Measurements from ENCODE around the gene CD83. TPM values are rescaled to one million over a fixed set of nuclear protein-coding genes. Genes with fewer than 3 reads are reported as not detected.
"Not testable (repeated sequence)": the region's sequence is repeated elsewhere in the genome, so short reads cannot be mapped to it uniquely, and the experiment has no call there.

Gene CD83, protein sequence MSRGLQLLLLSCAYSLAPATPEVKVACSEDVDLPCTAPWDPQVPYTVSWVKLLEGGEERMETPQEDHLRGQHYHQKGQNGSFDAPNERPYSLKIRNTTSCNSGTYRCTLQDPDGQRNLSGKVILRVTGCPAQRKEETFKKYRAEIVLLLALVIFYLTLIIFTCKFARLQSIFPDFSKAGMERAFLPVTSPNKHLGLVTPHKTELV
- total RNA-seq = 10 to 100 TPM in 1 of 4 donors, 1 to 10 TPM in 3; 2.0 to 16.9 (median 7.9) TPM

DNA sequence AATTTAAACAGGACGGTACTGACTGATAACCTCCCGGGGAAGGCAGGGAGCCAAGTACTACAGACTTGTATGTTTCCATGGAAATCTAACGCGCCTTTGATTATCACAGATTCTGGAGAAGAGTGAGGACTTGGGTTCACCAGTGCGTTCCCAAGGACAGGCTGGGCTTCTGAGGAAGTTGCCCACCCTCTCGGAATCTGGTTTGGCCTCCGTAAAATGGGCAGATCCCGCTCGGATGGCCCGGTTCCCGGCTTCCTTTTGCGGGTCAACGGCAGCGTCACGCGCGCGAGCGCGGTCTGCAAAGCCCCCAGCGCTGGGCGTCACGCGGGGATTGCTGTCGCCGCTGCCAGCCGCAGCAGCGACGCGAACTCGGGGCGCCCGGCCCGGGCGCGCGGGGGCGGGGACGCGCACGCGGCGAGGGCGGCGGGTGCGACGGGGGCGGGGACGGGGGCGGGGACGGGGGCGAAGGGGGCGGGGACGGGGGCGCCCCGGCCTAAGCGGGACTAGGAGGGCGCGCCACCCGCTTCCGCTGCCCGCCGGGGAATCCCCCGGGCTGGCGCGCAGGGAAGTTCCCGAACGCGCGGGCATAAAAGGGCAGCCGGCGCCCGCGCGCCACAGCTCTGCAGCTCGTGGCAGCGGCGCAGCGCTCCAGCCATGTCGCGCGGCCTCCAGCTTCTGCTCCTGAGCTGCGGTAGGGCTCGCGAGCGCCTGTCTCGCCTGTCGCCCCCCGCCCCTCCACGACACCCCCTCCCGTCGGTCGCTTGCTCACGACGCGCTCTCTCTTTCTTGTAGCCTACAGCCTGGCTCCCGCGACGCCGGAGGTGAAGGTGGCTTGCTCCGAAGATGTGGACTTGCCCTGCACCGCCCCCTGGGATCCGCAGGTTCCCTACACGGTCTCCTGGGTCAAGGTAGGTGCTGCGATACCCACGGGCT lies at the start of gene CD83:
TSS of gene CD83 (plus strand) at position 615 of the 933 bp plus-strand sequence. CDS start at position 655, 40 bp downstream.
- intact Hi-C loops (cut with DNase I; ENCODE audit: low total_unique reads) = no loop called here
- peak; percentile 27 to 50 for DNase-seq
- H3K27me3 ChIP-seq = no peaks in the 10 kb centered on the region
- no peaks in the 10 kb centered on the region for H3K4me1 ChIP-seq
- H3K4me3 ChIP-seq = peak within 1 kb of the TSS; percentile 37 to 48
- peak in 1 of 2 donors; percentile 46 for TF ChIP-seq POLR2A (IDR thresholded peaks at IDR 0.05)
- TF ChIP-seq, protein P1, sequence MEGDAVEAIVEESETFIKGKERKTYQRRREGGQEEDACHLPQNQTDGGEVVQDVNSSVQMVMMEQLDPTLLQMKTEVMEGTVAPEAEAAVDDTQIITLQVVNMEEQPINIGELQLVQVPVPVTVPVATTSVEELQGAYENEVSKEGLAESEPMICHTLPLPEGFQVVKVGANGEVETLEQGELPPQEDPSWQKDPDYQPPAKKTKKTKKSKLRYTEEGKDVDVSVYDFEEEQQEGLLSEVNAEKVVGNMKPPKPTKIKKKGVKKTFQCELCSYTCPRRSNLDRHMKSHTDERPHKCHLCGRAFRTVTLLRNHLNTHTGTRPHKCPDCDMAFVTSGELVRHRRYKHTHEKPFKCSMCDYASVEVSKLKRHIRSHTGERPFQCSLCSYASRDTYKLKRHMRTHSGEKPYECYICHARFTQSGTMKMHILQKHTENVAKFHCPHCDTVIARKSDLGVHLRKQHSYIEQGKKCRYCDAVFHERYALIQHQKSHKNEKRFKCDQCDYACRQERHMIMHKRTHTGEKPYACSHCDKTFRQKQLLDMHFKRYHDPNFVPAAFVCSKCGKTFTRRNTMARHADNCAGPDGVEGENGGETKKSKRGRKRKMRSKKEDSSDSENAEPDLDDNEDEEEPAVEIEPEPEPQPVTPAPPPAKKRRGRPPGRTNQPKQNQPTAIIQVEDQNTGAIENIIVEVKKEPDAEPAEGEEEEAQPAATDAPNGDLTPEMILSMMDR (IDR thresholded peaks at IDR 0.05) = no peak
- H3K36me3 ChIP-seq = no peaks in the 10 kb centered on the region
- no peaks in the 10 kb centered on the region for H3K9me3 ChIP-seq
- peak within 1 kb of the TSS; percentile 17 to 29 for H3K27ac ChIP-seq

DNA sequence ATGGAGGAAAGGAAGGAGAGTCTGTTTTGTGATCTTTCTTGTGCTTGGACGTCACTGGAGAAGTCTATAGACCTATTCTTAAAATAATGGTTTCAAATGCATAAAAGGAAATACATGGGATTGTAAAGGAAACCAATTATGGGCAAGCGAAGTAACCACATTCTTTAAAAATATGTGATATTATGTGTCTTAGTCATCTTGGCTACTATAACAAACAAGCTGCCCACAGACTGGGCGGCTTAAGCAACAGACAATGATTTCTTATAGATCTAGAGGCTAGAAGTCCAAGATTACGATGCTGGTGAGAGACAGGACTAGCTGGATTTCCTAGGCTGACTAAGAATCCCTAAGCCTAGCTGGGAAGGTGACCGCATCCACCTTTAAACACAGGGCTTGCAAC lies 49.4 kb upstream of the CD83 start:
- H3K27ac ChIP-seq = no peak overlapping the region
- intact Hi-C loops (cut with DNase I; ENCODE audit: low total_unique reads) = no loop called here
- no peaks in the 10 kb centered on the region for H3K36me3 ChIP-seq
- no peaks in the 10 kb centered on the region for H3K4me1 ChIP-seq
- DNase-seq = no peak
- no peak for TF ChIP-seq POLR2A (IDR thresholded peaks at IDR 0.05)
- TF ChIP-seq, protein P1 (IDR thresholded peaks at IDR 0.05) = no peak
- no peaks in the 10 kb centered on the region for H3K9me3 ChIP-seq
- no peaks in the 10 kb centered on the region for H3K27me3 ChIP-seq
- no peak overlapping the region for H3K4me3 ChIP-seq

DNA sequence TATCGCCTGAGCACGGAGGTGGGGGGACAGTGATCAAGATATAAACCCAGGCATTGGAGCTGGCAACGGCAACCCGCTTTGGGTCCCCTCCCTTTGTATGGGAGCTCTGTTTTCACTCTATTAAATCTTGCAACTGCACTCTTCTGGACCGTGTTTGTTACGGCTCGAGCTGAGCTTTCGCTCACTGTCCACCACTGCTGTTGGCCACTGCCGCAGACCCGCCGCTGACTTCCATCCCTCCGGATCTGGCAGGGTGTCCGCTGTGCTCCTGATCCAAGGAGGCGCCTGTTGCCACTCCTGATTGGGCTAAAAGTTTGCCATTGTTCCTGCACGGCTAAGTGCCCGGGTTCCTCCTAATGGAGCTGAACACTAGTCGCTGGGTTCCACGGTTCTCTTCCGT lies 48.9 kb upstream of the CD83 start:
- TF ChIP-seq POLR2A (IDR thresholded peaks at IDR 0.05) = no peak
- TF ChIP-seq, protein P1 (IDR thresholded peaks at IDR 0.05) = no peak
- H3K4me1 ChIP-seq = no peaks in the 10 kb centered on the region
- intact Hi-C loops (cut with DNase I; ENCODE audit: low total_unique reads) = no loop called here
- H3K9me3 ChIP-seq = no peaks in the 10 kb centered on the region
- no peaks in the 10 kb centered on the region for H3K36me3 ChIP-seq
- H3K27ac ChIP-seq = no peak overlapping the region
- H3K4me3 ChIP-seq = no peak overlapping the region
- no peak for DNase-seq
- H3K27me3 ChIP-seq = no peaks in the 10 kb centered on the region

DNA sequence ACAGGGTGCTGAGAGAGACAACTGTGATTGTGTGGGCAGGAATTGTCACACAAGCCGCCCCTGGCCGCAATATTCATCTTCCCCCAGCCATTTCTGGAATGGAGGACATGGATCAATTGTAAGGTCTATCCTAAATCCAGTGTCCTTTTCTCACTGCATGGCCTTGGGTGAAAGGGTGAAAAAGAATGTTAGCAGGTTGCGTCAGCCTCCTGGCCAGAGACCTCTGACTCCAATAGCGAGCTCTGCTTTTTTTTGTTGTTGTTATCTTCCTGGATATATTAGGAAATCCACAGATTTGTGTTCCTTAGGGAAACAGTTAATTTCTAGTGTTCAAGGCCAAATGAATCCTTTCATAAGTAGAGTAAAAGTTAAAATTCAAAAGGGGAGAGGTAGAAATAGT lies 47.1 kb upstream of the CD83 start:
- no peak for DNase-seq
- no peak for TF ChIP-seq POLR2A (IDR thresholded peaks at IDR 0.05)
- TF ChIP-seq, protein P1 (IDR thresholded peaks at IDR 0.05) = no peak
- intact Hi-C loops (cut with DNase I; ENCODE audit: low total_unique reads) = no loop called here
- no peaks in the 10 kb centered on the region for H3K9me3 ChIP-seq
- H3K4me1 ChIP-seq = no peaks in the 10 kb centered on the region
- H3K36me3 ChIP-seq = no peaks in the 10 kb centered on the region
- no peak overlapping the region for H3K27ac ChIP-seq
- H3K27me3 ChIP-seq = no peaks in the 10 kb centered on the region
- no peak overlapping the region for H3K4me3 ChIP-seq

DNA sequence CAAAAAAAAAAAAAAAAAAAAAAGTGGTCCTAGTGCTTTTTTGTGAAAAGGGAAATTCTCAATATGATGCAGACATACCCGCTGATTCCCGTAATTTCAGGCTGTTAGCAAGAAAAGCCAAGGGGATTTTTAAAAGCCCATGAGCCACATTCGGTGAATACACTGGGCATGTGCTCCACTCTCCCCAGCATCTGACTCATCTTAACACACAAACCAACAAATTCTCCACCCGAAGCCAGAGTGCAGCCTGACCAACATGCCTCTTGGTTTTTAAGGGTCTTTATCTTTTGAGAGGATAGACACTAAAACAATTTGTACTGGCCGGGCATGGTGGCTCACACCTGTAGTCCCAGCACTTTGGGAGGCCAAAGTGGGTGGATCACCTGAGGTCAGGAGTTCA lies 45.5 kb upstream of the CD83 start:
- TF ChIP-seq POLR2A (IDR thresholded peaks at IDR 0.05) = no peak
- TF ChIP-seq, protein P1 (IDR thresholded peaks at IDR 0.05) = no peak
- intact Hi-C loops (cut with DNase I; ENCODE audit: low total_unique reads) = no loop called here
- no peaks in the 10 kb centered on the region for H3K9me3 ChIP-seq
- H3K4me3 ChIP-seq = no peak overlapping the region
- H3K4me1 ChIP-seq = no peaks in the 10 kb centered on the region
- DNase-seq = no peak
- H3K36me3 ChIP-seq = no peaks in the 10 kb centered on the region
- H3K27ac ChIP-seq = no peak overlapping the region
- H3K27me3 ChIP-seq = no peaks in the 10 kb centered on the region

DNA sequence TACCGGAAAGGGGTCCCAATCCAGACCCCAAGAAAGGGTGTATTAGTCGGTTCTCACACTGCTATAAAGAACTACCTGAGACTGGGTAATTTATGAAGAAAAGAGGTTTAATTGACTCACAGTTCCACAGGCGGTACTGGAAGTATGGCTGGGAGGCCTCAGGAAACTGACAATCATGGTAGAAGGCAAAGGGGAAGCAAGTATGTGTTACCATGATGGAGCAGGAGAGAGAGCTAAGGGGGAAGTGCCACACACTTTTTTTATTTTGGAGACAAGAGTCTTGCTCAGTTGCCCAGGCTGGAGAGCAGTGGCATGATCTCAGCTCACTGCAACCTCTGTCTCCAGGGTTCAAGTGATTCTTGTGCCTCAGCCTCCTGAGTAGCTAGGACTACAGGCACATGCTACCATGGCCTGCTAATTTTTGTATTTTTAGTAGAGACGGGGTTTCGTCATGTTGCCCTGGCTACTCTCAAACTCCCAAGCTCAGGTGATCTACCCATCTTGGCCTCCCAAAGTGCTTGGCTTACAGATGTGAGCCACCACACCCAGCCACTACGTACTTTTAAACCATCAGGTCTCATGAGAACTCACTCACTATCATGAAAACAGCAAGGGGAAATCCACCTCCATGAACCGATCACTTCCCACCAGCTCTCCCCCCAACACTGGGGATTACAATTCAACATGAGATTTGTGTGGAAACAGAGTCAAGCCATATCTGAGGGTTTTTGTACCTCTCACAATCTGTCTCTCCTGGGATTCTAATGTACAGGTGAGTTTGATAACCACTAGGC lies 43.8 kb upstream of the CD83 start:
- H3K36me3 ChIP-seq; H3K27me3 ChIP-seq; DNase-seq; H3K4me1 ChIP-seq; H3K27ac ChIP-seq; intact Hi-C loops (cut with DNase I; ENCODE audit: low total_unique reads); H3K4me3 ChIP-seq; H3K9me3 ChIP-seq: not testable (repeated sequence)

All from uterus (tissue), 4 donors.